ENCODE measurements around the gene KLHDC9. TPM values are rescaled to one million over a fixed set of nuclear protein-coding genes. Genes with fewer than 3 reads are reported as not detected.
A peak's percentile ranks its signal among the peaks of the same experiment; 100 is the strongest.

KLHDC9 gene
- total and polyA plus RNA-seq, 12 donors: 0.83 to 17.7 (median 7.1) TPM

DNA sequence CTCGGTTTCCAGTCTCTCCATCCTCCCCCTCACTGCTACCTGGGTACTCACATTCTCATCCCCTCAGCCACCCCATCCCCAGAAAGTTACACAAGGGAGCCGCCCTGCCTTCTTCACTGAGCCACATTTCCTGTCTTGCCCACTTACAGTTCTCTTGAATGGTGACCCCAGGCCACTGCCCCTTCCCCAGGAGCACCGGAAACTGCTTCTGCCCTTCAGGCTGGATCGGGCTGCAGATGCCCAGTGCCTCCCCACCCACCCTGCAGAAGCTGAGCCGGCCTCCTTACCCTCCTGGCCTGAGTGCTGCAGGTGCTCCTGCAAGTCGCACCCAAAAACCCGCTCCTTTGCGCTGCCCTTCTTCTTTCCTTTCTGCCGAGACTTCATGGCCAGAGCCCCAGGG lies 28.9 kb upstream of the KLHDC9 start:
- TF ChIP-seq, protein P1, sequence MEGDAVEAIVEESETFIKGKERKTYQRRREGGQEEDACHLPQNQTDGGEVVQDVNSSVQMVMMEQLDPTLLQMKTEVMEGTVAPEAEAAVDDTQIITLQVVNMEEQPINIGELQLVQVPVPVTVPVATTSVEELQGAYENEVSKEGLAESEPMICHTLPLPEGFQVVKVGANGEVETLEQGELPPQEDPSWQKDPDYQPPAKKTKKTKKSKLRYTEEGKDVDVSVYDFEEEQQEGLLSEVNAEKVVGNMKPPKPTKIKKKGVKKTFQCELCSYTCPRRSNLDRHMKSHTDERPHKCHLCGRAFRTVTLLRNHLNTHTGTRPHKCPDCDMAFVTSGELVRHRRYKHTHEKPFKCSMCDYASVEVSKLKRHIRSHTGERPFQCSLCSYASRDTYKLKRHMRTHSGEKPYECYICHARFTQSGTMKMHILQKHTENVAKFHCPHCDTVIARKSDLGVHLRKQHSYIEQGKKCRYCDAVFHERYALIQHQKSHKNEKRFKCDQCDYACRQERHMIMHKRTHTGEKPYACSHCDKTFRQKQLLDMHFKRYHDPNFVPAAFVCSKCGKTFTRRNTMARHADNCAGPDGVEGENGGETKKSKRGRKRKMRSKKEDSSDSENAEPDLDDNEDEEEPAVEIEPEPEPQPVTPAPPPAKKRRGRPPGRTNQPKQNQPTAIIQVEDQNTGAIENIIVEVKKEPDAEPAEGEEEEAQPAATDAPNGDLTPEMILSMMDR (IDR thresholded peaks at IDR 0.05): no peak
- peaks cover 0 to 51% (median 0%) of the 10 kb centered on the region in 9 donors for H3K4me1 ChIP-seq
- H3K27me3 ChIP-seq: peaks cover 0 to 15% (median 9%) of the 10 kb centered on the region in 7 donors
- peak in 3 of 8 donors; percentile 2 to 11 (median 9) for ATAC-seq
- peaks cover 0 to 11% (median 0%) of the 10 kb centered on the region in 9 donors for H3K36me3 ChIP-seq
- 79 to 88% methylated on average over 9 of the region's 9 CpGs for WGBS, 2 donors
- intact Hi-C loops (cut with DNase I): no loop called here
- H3K9me3 ChIP-seq: no peaks in the 10 kb centered on the region
- no peak for DNase-seq
- peak overlapping the region in 8 of 10 donors; percentile 5 to 82 (median 36) for H3K4me3 ChIP-seq
- H3K27ac ChIP-seq: peak overlapping the region in 8 of 10 donors; percentile 29 to 97 (median 60)

DNA sequence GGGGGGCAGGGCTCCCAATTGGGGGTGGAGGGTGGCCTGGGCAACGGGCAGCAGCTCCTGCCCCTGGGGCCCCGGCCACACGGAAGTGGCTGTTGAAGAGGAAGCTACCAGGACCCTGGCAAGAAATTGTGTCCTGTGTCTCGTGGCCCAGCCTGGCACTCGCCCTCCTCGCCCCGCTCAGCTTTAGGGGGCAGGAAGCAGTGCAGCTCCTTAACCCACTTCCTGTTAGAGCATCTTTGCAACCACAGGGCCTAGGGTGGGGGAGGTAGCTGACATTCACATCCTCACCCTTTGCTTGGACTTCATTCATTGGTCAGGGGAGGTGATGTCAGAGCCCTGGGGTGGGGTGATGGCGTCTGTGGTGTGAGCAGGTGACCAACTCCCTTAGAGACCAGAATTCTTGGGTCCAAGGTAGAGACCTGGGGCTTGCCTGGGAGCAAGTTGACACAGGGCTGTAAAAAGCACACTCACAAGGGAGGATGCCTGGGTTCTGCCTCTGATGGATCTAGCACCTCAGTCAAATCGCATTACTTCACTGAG lies 28.4 kb upstream of the KLHDC9 start, which contains the start of gene ARHGAP30:
TSS of gene ARHGAP30 (minus strand) at position 161 of the 540 bp plus-strand sequence. CDS start 267 bp downstream, outside the sequence.
- H3K27ac ChIP-seq: peak within 1 kb of the TSS in 8 of 10 donors; percentile 29 to 97 (median 60)
- peaks cover 0 to 48% (median 0%) of the 10 kb centered on the region in 9 donors for H3K4me1 ChIP-seq
- peaks cover 0 to 13% (median 6%) of the 10 kb centered on the region in 7 donors for H3K27me3 ChIP-seq
- peak; percentile 63 to 83 (median 68) for ATAC-seq
- WGBS, 2 donors: 75 to 79% methylated on average over 9 of the region's 9 CpGs
- no peaks in the 10 kb centered on the region for H3K9me3 ChIP-seq
- peak within 1 kb of the TSS in 8 of 10 donors; percentile 5 to 82 (median 36) for H3K4me3 ChIP-seq
- peak; percentile 59 to 60 for DNase-seq
- TF ChIP-seq, protein P1 (IDR thresholded peaks at IDR 0.05): no peak
- intact Hi-C loops (cut with DNase I): no loop called here
- peaks cover 0 to 8% (median 0%) of the 10 kb centered on the region in 9 donors for H3K36me3 ChIP-seq

DNA sequence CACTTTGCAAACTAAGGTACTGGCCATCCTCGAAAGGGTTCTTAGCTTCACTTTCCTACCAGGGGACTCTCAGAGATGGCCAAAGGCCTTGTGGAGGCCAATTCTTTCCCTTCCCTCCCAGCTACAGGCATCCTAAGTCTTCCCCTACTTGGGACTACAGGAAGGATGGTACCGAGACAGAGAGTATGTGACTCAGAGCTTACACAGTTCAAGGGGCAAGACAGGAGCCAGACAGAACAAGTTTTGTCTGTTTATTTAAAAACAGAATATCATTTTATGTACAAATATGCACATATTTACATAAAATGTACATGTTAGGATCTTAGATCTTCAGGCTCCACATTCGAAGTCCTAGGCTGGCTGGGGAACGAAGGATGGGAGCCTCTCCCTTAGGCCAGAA lies 27.4 kb upstream of the KLHDC9 start:
- WGBS, 2 donors: 96 to 98% methylated on average over 4 of the region's 4 CpGs
- DNase-seq: no peak
- Histone ChIP-seq H3K27me3 (peaks cover 0 to 5% (median 3%) of the 10 kb centered on the region in 7 donors), H3K36me3 (peaks cover 0 to 5% (median 0%) of the 10 kb centered on the region in 9 donors), H3K9me3 (no peaks in the 10 kb centered on the region), H3K4me3 (no peak overlapping the region), H3K4me1 (peaks cover 0 to 38% (median 0%) of the 10 kb centered on the region in 9 donors), H3K27ac (peak overlapping the region in 2 of 10 donors; percentile 34 to 97)
- intact Hi-C loops (cut with DNase I): no loop called here
- no peak for ATAC-seq
- TF ChIP-seq, protein P1 (IDR thresholded peaks at IDR 0.05): no peak

DNA sequence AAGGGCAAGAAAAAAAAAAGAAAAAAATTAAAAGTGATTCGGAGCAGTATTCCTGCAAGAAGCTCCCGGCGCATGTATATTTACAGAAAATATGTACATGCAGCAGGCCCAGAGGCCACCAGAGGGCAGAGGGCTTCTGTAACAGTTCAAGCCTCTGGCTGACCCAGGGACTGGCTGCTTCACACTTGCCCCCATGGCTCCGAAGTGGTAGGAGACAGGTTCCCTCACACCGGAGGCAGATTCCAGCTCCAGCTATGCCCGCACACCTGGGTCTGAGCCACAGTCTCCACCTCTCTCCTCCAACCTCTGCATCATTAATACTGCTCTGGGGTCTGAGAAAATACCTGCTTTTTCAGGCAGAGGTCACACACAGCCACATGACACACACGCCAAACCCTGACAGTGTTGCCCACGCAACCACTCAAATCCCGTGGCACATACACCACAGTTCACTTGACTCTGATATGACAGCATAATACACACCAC lies 26.2 kb upstream of the KLHDC9 start:
- Histone ChIP-seq H3K36me3 (no peaks in the 10 kb centered on the region), H3K27me3 (no peaks in the 10 kb centered on the region), H3K9me3 (no peaks in the 10 kb centered on the region), H3K4me3 (no peak overlapping the region), H3K27ac (no peak overlapping the region), H3K4me1 (peaks cover 0 to 26% (median 0%) of the 10 kb centered on the region in 9 donors)
- intact Hi-C loops (cut with DNase I): no loop called here
- TF ChIP-seq, protein P1 (IDR thresholded peaks at IDR 0.05): peak; percentile 13 to 67 (median 53)
- 68% methylated on average over 9 of the region's 9 CpGs for WGBS, 2 donors
- peak in 3 of 8 donors; percentile 45 to 49 (median 46) for ATAC-seq
- DNase-seq: peak; percentile 38 to 54

All from heart right ventricle (tissue), 16 donors.